ENCODE results near the gene PNCK.

GRCh38 chrX:153649178-153649914 lies 24.3 kb downstream of the PNCK start:
- TF ChIP-seq ZBTB33 (IDR thresholded peaks at IDR 0.05; ENCODE audit: extremely low read depth, insufficient replicate concordance, low read length) (no peak), EGR1 (IDR thresholded peaks at IDR 0.05; ENCODE audit: low read depth) (no peak), JUND (IDR thresholded peaks at IDR 0.05) (no peak), SRF (IDR thresholded peaks at IDR 0.05; ENCODE audit: low read depth) (no peak), POLR2AphosphoS5 (IDR thresholded peaks at IDR 0.05; ENCODE audit: low read depth, low read length) (no peak), RAD21 (IDR thresholded peaks at IDR 0.05; ENCODE audit: low read depth) (no peak), POLR2A (IDR thresholded peaks at IDR 0.05; ENCODE audit: borderline replicate concordance, extremely low read depth, insufficient read depth, insufficient read length) (no peak), CTCF (IDR thresholded peaks at IDR 0.05 in 2 of 3, conservative IDR thresholded peaks at IDR 0.05 in 1 of 3; ENCODE audit: borderline replicate concordance in 1 of 3, insufficient read depth in 1 of 3, low read depth in 2 of 3, low read length in 2 of 3) (peak in 2 of 3 experiments; percentile 44 to 46; a peak in 4 of 6 replicates), ZFX (IDR thresholded peaks at IDR 0.05) (no peak), ZNF274 (IDR thresholded peaks at IDR 0.05; ENCODE audit: low read depth, low read length) (no peak), EZH2phosphoT487 (IDR thresholded peaks at IDR 0.05; ENCODE audit: borderline replicate concordance) (no peak), CBX3 (IDR thresholded peaks at IDR 0.05; ENCODE audit: low read depth) (no peak), EZH2 (IDR thresholded peaks at IDR 0.05) (no peak)
